Measurements from ENCODE around the gene TEX10. TPM values are rescaled to one million over a fixed set of nuclear protein-coding genes. Genes with fewer than 3 reads are reported as not detected.

The TEX10 gene
- total and polyA plus RNA-seq, 2 of the 4 experiments (the other 2 are of a cell fraction): 16.2 to 43.9 TPM

GRCh38 chr9:100350188-100350587 lies 2.6 kb downstream of the TEX10 start:
- ChIA-PET CTCF (interaction anchor here (0.7 to 1.3 kb wide), 2 partner anchors 23 to 27 kb away, joined by 3 read pairs; no protein-coding TSS in a partner anchor), POLR2A (ENCODE audit: unreplicated experiment) (no interaction called here)
- H4K91ac ChIP-seq (ENCODE audit: insufficient read depth, low read depth, low read length): no peak overlapping the region
- in situ Hi-C loops (cut with MboI; ENCODE audit: low sequenced_read_pairs) (loop anchor here (5.0 kb wide), 1 partner anchor 82 kb away; no protein-coding TSS in a partner anchor), intact Hi-C loops (cut with micrococcal nuclease) (no loop called here), dilution Hi-C loops (cut with HindIII; ENCODE audit: low sequenced_read_pairs, unreplicated experiment) (no loop called here)
- H3K56ac ChIP-seq (ENCODE audit: extremely low read depth, insufficient read depth, low read length): no peak overlapping the region
- no peak overlapping the region for H2AFZ ChIP-seq (replicated peaks; ENCODE audit: low read length, poor library complexity)
- H3K79me1 ChIP-seq (ENCODE audit: low read depth in 1 of 2, low read length in 2 of 2): peaks cover 11 to 65% of the 10 kb centered on the region in 2 experiments; a peak in 3 of 4 replicates
- no peak overlapping the region for H2AK5ac ChIP-seq (ENCODE audit: low read depth, low read length)
- BruUV-seq (replicated peaks): no TSS peak
- H4K20me1 ChIP-seq (ENCODE audit: insufficient read depth, low read length): peaks cover 28% of the 10 kb centered on the region
- no peak for TF ChIP-seq MXI1 (IDR thresholded peaks at IDR 0.05; ENCODE audit: borderline replicate concordance, low read depth, low read length)
- no peak for TF ChIP-seq ELK1 (IDR thresholded peaks at IDR 0.05; ENCODE audit: borderline replicate concordance, low read depth, low read length)
- TF ChIP-seq NFE2L2 (IDR thresholded peaks at IDR 0.05; ENCODE audit: low read depth, low read length): no peak
- TF ChIP-seq CEBPB (IDR thresholded peaks at IDR 0.05; ENCODE audit: low read depth, low read length): no peak
- TF ChIP-seq SMC3 (IDR thresholded peaks at IDR 0.05; ENCODE audit: low read depth, low read length): no peak
- no peak for TF ChIP-seq POLR2A (IDR thresholded peaks at IDR 0.05; ENCODE audit: low read depth, low read length)
- no peak for TF ChIP-seq RFX5 (IDR thresholded peaks at IDR 0.05; ENCODE audit: low read depth, low read length)
- no peak for TF ChIP-seq RAD21 (IDR thresholded peaks at IDR 0.05; ENCODE audit: low read length)
- TF ChIP-seq CHD1 (IDR thresholded peaks at IDR 0.05; ENCODE audit: low read depth, low read length): no peak
- no peak for TF ChIP-seq CTCF (conservative IDR thresholded peaks at IDR 0.05; ENCODE audit: low read depth, low read length)
- no peak for TF ChIP-seq MAFK (IDR thresholded peaks at IDR 0.05; ENCODE audit: low read depth, low read length)
- no peak for TF ChIP-seq FOS (IDR thresholded peaks at IDR 0.05; ENCODE audit: low read depth, low read length)
- no peak for TF ChIP-seq USF2 (IDR thresholded peaks at IDR 0.05; ENCODE audit: low read depth, low read length)
- H3K18ac ChIP-seq (ENCODE audit: low read depth, low read length): no peak overlapping the region
- H3K27ac ChIP-seq (ENCODE audit: insufficient read depth, low read length): no peak overlapping the region
- H3K4ac ChIP-seq (ENCODE audit: low read depth, low read length): no peak overlapping the region
- H3K9me3 ChIP-seq (ENCODE audit: control insufficient read depth, insufficient read depth, low read length): no peaks in the 10 kb centered on the region
- H2BK15ac ChIP-seq (ENCODE audit: low read depth, low read length): no peak overlapping the region
- H2BK20ac ChIP-seq (ENCODE audit: low read depth, low read length): no peak overlapping the region
- H4K8ac ChIP-seq (ENCODE audit: low read depth in 2 of 2, low read length in 2 of 2): peak overlapping the region in 1 of 2 experiments; percentile 28; a peak in 1 of 4 replicates
- no peak overlapping the region for H3K9ac ChIP-seq (ENCODE audit: low read depth, low read length)
- H2BK120ac ChIP-seq (ENCODE audit: low read depth, low read length): no peak overlapping the region
- H3K36me3 ChIP-seq (ENCODE audit: control insufficient read depth, insufficient read depth, low read length): 0 out of 2 replicates have a peak, but pooled peaks cover 2% of the 10 kb centered on the region
- no peak overlapping the region for H3K4me3 ChIP-seq (ENCODE audit: insufficient read depth, low read depth, low read length)
- ATAC-seq (ENCODE audit: low read depth) (no peak), DNase-seq (no peak)
- H2BK5ac ChIP-seq (ENCODE audit: low read depth, low read length, poor library complexity, severe bottlenecking): no peak overlapping the region
- H3K4me1 ChIP-seq (ENCODE audit: control insufficient read depth, insufficient read depth, low read length): peaks cover 2% of the 10 kb centered on the region; the same call in 1 of the 2 replicates
- 100% methylated on average over 1 of the region's 1 CpG; no CpG with 5 or more reads in 1 of the 2 experiments for WGBS, 2 experiments (ENCODE audit: extremely low coverage in 2 of 2, insufficient read length in 1 of 2)
- no peak overlapping the region for H4K5ac ChIP-seq (ENCODE audit: low read depth, low read length)
- H3K14ac ChIP-seq (replicated peaks; ENCODE audit: low read depth, low read length): peak overlapping the region; percentile 66; the same call in 1 of the 2 replicates
- peaks cover 12% of the 10 kb centered on the region for H3K9me1 ChIP-seq (ENCODE audit: insufficient read depth, low read length)
- peak overlapping the region; percentile 86; the same call in 1 of the 2 replicates for H3K23ac ChIP-seq (ENCODE audit: low read depth, low read length)
- H3K27me3 ChIP-seq (ENCODE audit: control insufficient read depth, insufficient read depth, low read length): no peaks in the 10 kb centered on the region
- H3K4me2 ChIP-seq (ENCODE audit: low read depth, low read length): no peak overlapping the region
- H2AK9ac ChIP-seq (replicated peaks; ENCODE audit: low read depth, low read length, poor library complexity): no peak overlapping the region

Data from IMR-90 (cell line).